ENCODE results near the gene LRP1B.

The LRP1B gene

DNA sequence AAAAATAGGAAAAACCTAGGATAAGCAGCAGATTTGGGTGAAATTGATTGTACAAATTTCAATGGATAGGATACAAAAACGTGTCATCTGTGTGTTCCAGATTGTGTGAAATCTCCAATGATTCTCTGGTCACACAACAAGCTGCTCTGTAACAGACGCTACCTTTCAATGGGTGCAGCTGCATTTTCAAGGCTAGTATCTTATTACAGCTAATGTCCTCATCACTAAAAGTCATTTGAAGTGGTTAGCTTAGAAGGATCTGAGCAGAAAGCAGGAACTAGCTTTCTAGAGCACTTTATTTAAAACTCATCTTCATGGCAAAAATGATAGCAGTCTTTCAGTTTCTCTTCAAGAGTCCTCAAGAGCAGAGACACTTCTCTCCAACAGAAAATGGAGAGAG lies 364.6 kb downstream of the LRP1B start:
- TF ChIP-seq CTCF (IDR thresholded peaks at IDR 0.05; ENCODE audit: extremely low read depth, missing control alignments), result no peak
- no peak for DNase-seq (ENCODE audit: low spot score)

- TF ChIP-seq CTCF (IDR thresholded peaks at IDR 0.05; ENCODE audit: extremely low read depth, missing control alignments), result no peak
- DNase-seq (ENCODE audit: low spot score), result no peak
Observed at GRCh38 chr2:141748616-141749015, 382.2 kb downstream of the LRP1B start.

GRCh38 chr2:141741652-141742051 lies 389.2 kb downstream of the LRP1B start:
- TF ChIP-seq CTCF (IDR thresholded peaks at IDR 0.05; ENCODE audit: extremely low read depth, missing control alignments), result no peak
- no peak for DNase-seq (ENCODE audit: low spot score)

DNA sequence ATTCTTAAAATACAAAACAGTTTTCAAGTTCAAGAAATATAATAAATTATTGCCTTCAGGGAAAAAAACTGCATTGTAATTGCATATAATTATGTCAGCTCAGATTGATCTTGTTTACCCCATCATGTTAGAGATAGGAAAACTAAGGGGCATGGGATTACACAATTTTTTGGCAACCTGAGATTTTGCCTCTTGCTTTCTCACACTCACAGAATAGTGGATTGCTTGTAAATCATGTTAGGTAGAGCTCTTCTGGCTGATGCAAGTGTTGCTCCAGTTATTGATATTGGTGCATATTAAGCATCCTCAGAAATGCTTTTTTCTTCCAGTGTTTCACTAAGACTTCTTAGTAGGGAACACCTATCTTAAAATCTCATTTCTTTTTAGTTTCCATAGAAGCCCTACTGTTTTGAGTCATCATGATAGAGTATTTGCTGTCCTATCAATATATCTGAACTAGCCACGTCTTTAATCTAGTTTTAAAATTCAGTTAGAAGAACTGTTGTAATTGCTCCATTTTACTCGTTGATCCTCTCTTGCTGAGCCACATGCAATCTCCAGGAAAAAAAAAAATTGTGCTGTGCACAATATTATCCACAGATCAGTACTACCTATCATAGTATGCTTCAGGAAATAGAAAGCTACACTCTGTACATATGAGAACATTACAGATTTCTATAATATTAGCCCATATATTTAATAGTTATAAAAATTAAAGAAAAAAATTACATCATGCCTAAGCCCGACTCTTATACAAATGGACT lies 393.1 kb downstream of the LRP1B start:
- TF ChIP-seq CTCF (IDR thresholded peaks at IDR 0.05; ENCODE audit: extremely low read depth, missing control alignments), result no peak
- DNase-seq (ENCODE audit: low spot score), result no peak

DNA sequence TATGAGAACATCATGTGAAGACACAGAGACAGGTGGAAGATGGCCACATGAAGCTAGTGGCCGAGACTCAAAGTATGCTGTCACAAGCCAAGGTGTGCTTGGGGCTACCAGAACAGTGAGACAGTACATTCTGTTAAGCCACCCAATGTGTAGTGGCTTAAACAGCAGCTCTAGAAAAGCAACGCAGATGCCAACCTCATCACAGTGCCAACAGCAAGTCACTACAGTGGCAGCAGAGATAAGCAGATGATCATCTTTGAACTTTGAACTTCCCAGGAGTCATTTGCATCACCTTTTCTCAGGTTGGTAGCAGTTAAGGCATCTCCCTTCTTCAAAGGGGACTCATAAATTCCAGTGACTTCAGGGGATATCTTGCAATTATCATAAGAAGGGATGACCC lies 394.4 kb downstream of the LRP1B start:
- no peak for DNase-seq (ENCODE audit: low spot score)
- TF ChIP-seq CTCF (IDR thresholded peaks at IDR 0.05; ENCODE audit: extremely low read depth, missing control alignments), result no peak

DNA sequence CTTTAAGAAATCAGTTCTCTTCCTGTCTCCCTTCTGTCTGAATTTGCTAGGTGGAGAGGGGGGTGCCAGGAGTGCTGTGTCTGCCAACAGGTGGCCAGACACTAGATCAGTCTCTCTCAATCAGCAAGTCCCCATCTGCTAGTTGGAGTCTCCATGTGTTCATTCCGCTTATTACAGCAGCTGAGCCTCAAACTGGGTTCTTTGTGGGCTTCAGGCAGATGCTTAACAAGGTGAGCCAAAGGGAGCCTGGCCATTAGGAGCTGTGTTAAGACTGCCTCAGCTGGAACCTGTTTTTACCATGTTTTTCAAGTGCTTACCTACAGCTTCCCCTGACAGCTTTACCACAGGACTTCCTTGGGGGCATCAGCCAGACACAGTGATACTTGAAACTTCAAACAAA lies 401.9 kb downstream of the LRP1B start:
- no peak for DNase-seq (ENCODE audit: low spot score)
- no peak for TF ChIP-seq CTCF (IDR thresholded peaks at IDR 0.05; ENCODE audit: extremely low read depth, missing control alignments)

DNA sequence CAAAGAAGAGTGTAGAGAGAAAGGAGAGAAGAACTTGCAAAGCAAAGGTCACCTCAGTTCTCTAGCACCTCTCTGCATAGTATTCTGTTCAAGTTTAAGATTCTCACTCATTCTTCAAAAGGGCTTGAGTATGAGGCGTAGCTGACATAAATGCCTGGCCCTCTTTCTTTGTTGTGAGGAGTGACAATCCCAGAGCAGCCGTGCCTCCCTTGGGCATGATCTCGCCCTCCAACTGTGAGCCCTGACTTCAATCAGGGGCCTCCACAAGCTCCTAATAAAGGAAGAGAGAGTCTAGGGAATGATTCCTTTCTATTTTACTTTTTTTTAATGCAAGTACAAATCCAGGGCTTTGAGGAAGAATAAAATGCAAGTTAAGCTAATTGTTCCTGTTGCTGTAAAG lies 402.7 kb downstream of the LRP1B start:
- DNase-seq (ENCODE audit: low spot score), result no peak
- no peak for TF ChIP-seq CTCF (IDR thresholded peaks at IDR 0.05; ENCODE audit: extremely low read depth, missing control alignments)

Measured in GM20000 (cell line).